GDM1 (cell line): Measurements from ENCODE around the gene ZNF837.
"Not testable (repeated sequence)": the region's sequence is repeated elsewhere in the genome, so short reads cannot be mapped to it uniquely, and the experiment has no call there.

Source experiments
- DNase-seq: peaks from one replicate; lab custom pipeline; 2025; lab: John Stamatoyannopoulos, UW

ZNF837 gene

GRCh38 chr19:58380662-58381459, at the start of gene ZNF837:
TSS of gene ZNF837 (minus strand) at chr19:58381030. CDS start at chr19:58369332, 11,698 bp downstream.
- peak; percentile 99 for DNase-seq

- no peak for DNase-seq
These were observed 48.9 kb upstream of the ZNF837 start for GRCh38 chr19:58429745-58430144.

GRCh38 chr19:58428617-58429016, 47.8 kb upstream of the ZNF837 start:
- no peak for DNase-seq

GRCh38 chr19:58417071-58417470, 36.2 kb upstream of the ZNF837 start:
- no peak for DNase-seq

- DNase-seq: no peak
These were observed 35.8 kb upstream of the ZNF837 start for GRCh38 chr19:58416604-58417003.

GRCh38 chr19:58409010-58409790, 28.4 kb upstream of the ZNF837 start:
- DNase-seq: peak; percentile 6

GRCh38 chr19:58408152-58409009, 27.6 kb upstream of the ZNF837 start, which contains the start of gene ZNF584:
TSS of gene ZNF584 (plus strand) at chr19:58408649. CDS start at chr19:58409148, 499 bp downstream.
- DNase-seq: peak; percentile 97

- no peak for DNase-seq
These were observed 26.9 kb upstream of the ZNF837 start for GRCh38 chr19:58407658-58408151.

- no peak for DNase-seq
These were observed 26.2 kb upstream of the ZNF837 start for GRCh38 chr19:58406818-58407657.

- not testable (repeated sequence) for DNase-seq
These were observed 23.2 kb upstream of the ZNF837 start for GRCh38 chr19:58403920-58404478.

GRCh38 chr19:58401840-58402421, 21.1 kb upstream of the ZNF837 start:
- no peak for DNase-seq

GRCh38 chr19:58400916-58401839, 20.3 kb upstream of the ZNF837 start:
- DNase-seq: peak; percentile 99

- no peak for DNase-seq
These were observed 19.6 kb upstream of the ZNF837 start for GRCh38 chr19:58400316-58400915.

GRCh38 chr19:58399903-58400302, 19.1 kb upstream of the ZNF837 start:
- no peak for DNase-seq

- no peak for DNase-seq
These were observed 17.7 kb upstream of the ZNF837 start for GRCh38 chr19:58398545-58398944.

- DNase-seq: no peak
These were observed 17.3 kb upstream of the ZNF837 start for GRCh38 chr19:58398087-58398486.

- no peak for DNase-seq
These were observed 16.8 kb upstream of the ZNF837 start for GRCh38 chr19:58397533-58398037.
